Measurements from ENCODE around the gene MYO5B. TPM values are rescaled to one million over a fixed set of nuclear protein-coding genes. Genes with fewer than 3 reads are reported as not detected.
"Not testable (repeated sequence)": the region's sequence is repeated elsewhere in the genome, so short reads cannot be mapped to it uniquely, and the experiment has no call there.

Gene MYO5B
- total RNA-seq, 4 donors from 2014 or later = 1.9 to 18.3 (median 4.4) TPM

GRCh38 chr18:49794743-49795142 lies 400.2 kb downstream of the MYO5B start:
- no peaks in the 10 kb centered on the region for H3K4me1 ChIP-seq
- no peak overlapping the region for H3K27ac ChIP-seq
- H3K36me3 ChIP-seq = peaks cover 2 to 85% of the 10 kb centered on the region in 2 donors
- ATAC-seq = no peak
- H3K9me3 ChIP-seq = no peaks in the 10 kb centered on the region
- 95 to 100% methylated on average over 2 to 3 of the region's 3 CpGs for WGBS, 2 donors (ENCODE audit: low coverage in 1 of 2)
- no peak for TF ChIP-seq CTCF (IDR thresholded peaks at IDR 0.05)
- TF ChIP-seq POLR2AphosphoS5 (IDR thresholded peaks at IDR 0.05) = no peak
- TF ChIP-seq EP300 (IDR thresholded peaks at IDR 0.05) = no peak
- TF ChIP-seq POLR2A (IDR thresholded peaks at IDR 0.05) = no peak
- no peaks in the 10 kb centered on the region for H3K27me3 ChIP-seq
- H3K4me3 ChIP-seq = no peak overlapping the region

GRCh38 chr18:49789560-49790134 lies 405.3 kb downstream of the MYO5B start:
- 83 to 84% methylated on average over 4 to 6 of the region's 8 CpGs for WGBS, 2 donors (ENCODE audit: low coverage in 1 of 2)
- ATAC-seq, H3K4me3 ChIP-seq, H3K27ac ChIP-seq, H3K27me3 ChIP-seq, H3K4me1 ChIP-seq, H3K9me3 ChIP-seq: not testable (repeated sequence)
- peaks cover 2 to 91% of the 10 kb centered on the region in 2 donors for H3K36me3 ChIP-seq

GRCh38 chr18:49788327-49788898 lies 406.5 kb downstream of the MYO5B start:
- 49 to 82% methylated on average over 5 of the region's 5 CpGs for WGBS, 2 donors (ENCODE audit: low coverage in 1 of 2)
- H3K27ac ChIP-seq = no peak overlapping the region
- H3K9me3 ChIP-seq = no peaks in the 10 kb centered on the region
- ATAC-seq = no peak
- peaks cover 0 to 15% (median 0%) of the 10 kb centered on the region in 3 donors for H3K4me1 ChIP-seq
- no peak overlapping the region for H3K4me3 ChIP-seq
- H3K36me3 ChIP-seq = peaks cover 2 to 89% of the 10 kb centered on the region in 2 donors
- TF ChIP-seq POLR2AphosphoS5 (IDR thresholded peaks at IDR 0.05) (no peak), CTCF (IDR thresholded peaks at IDR 0.05) (no peak), EP300 (IDR thresholded peaks at IDR 0.05) (no peak), POLR2A (IDR thresholded peaks at IDR 0.05) (no peak)
- no peaks in the 10 kb centered on the region for H3K27me3 ChIP-seq

- ATAC-seq = no peak
- Histone ChIP-seq H3K27ac (no peak overlapping the region), H3K4me1 (peaks cover 0 to 15% (median 0%) of the 10 kb centered on the region in 3 donors), H3K9me3 (no peaks in the 10 kb centered on the region), H3K27me3 (no peaks in the 10 kb centered on the region), H3K4me3 (no peak overlapping the region), H3K36me3 (peaks cover 0 to 87% of the 10 kb centered on the region in 2 donors)
- TF ChIP-seq CTCF (IDR thresholded peaks at IDR 0.05) = no peak
- TF ChIP-seq EP300 (IDR thresholded peaks at IDR 0.05) = no peak
- no peak for TF ChIP-seq POLR2AphosphoS5 (IDR thresholded peaks at IDR 0.05)
- TF ChIP-seq POLR2A (IDR thresholded peaks at IDR 0.05) = no peak
- 78 to 89% methylated on average over 1 of the region's 1 CpG for WGBS, 2 donors (ENCODE audit: low coverage in 1 of 2)
Measured at GRCh38 chr18:49786019-49786720, 408.8 kb downstream of the MYO5B start.

- no peak for ATAC-seq
- TF ChIP-seq EP300 (IDR thresholded peaks at IDR 0.05) = no peak
- TF ChIP-seq POLR2AphosphoS5 (IDR thresholded peaks at IDR 0.05) = peak; percentile 9
- TF ChIP-seq POLR2A (IDR thresholded peaks at IDR 0.05) = no peak
- TF ChIP-seq CTCF (IDR thresholded peaks at IDR 0.05) = peak in 3 of 4 experiments; percentile 27 to 37 (median 32)
- H3K4me3 ChIP-seq = no peak overlapping the region
- no peaks in the 10 kb centered on the region for H3K27me3 ChIP-seq
- H3K4me1 ChIP-seq = peaks cover 0 to 15% (median 0%) of the 10 kb centered on the region in 3 donors
- 45 to 70% methylated on average over 1 of the region's 1 CpG for WGBS, 2 donors (ENCODE audit: low coverage in 1 of 2)
- peaks cover 0 to 87% of the 10 kb centered on the region in 2 donors for H3K36me3 ChIP-seq
- H3K9me3 ChIP-seq = no peaks in the 10 kb centered on the region
- peak overlapping the region in 1 of 4 donors; percentile 22 for H3K27ac ChIP-seq
Measured at GRCh38 chr18:49784427-49785185, 410.3 kb downstream of the MYO5B start.

GRCh38 chr18:49783631-49784030 lies 411.3 kb downstream of the MYO5B start:
- H3K27me3 ChIP-seq, H3K9me3 ChIP-seq, ATAC-seq, H3K27ac ChIP-seq, H3K4me3 ChIP-seq: not testable (repeated sequence)
- 68 to 85% methylated on average over 3 of the region's 3 CpGs for whole genome bisulfite sequencing, 2 donors (ENCODE audit: low coverage in 1 of 2)
- H3K4me1 ChIP-seq = peaks cover 0 to 15% (median 0%) of the 10 kb centered on the region in 3 donors
- peaks cover 0 to 87% of the 10 kb centered on the region in 2 donors for H3K36me3 ChIP-seq
